AML-193 (cell line): ENCODE data around the gene INSIG1.

Experiments
- DNase-seq, 2 experiments: peaks; one replicate each; lab custom pipeline; 2025; lab: John Stamatoyannopoulos, UW

INSIG1 gene

DNA sequence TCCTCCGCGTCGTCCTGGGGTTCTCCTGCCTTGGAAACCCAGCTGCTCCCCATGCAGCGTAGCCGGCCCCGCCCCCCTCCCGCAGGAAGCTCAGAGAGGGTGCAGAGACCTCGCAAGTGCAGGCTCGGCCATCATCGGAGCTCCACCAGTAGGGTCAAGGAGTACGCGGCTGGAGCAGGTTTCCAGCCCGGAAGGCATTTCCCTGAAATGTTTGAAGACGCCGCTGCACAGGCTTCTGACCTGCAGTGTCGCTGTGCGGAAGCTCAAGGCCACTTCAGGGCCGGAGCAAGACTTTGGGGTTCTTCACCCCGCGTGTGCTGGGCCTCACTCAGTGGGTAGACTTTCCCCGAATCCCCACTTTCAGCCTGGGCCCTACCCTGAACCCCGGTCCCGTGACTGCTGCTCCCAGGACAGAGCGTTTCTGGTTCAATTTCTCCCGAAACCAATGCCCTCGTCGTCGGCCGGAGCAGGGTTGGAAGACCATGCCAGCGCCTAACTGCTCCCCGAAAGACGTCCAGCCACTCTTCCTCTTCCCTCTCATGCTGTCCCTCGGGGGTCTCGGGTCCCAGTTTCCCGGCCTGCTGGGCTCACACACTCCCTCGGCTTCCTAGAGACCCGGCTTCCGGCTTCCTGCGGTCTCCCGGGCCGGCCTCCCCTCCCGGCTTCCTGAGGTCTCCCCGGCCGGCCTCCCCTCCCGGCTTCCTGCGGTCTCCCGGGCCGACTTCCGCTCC, 52.1 kb downstream of the INSIG1 start:
- DNase-seq: no peak

DNA sequence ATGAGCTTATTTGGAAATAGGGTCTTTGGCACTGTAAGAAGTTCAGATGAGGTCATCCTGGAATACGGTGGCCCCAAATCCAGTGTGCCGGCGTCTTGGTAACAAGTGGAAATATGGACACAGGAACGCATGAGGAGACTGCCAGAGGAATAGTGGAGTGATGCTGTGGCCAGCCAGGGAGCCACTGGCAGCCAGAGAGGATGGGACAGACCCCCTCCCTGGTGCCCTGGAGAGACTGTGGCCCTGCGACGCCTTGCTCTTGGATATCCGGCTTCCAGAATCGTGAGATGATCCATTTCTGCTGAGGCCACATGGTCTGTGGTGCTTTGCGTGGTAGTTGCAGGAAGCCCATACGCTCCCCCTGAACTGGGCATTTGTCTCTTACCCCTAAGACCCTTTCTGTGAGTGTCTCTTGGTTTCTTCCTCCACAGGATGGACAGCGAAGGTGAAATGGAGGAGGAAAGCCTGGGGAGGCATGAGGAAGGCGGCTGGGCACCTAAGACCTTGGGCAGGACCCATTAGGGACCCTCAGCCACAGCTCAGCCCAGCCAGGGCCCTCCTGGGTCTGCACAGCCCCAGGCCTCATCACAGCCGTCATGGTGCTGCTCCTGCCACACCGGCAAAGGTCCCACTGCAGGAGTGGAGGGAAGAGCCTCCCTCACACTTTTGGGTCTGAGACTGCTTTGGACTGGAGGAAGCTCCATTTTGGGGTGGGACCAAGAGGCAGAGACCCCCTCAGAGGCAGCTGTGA, 53.6 kb downstream of the INSIG1 start:
- no peak for DNase-seq

DNA sequence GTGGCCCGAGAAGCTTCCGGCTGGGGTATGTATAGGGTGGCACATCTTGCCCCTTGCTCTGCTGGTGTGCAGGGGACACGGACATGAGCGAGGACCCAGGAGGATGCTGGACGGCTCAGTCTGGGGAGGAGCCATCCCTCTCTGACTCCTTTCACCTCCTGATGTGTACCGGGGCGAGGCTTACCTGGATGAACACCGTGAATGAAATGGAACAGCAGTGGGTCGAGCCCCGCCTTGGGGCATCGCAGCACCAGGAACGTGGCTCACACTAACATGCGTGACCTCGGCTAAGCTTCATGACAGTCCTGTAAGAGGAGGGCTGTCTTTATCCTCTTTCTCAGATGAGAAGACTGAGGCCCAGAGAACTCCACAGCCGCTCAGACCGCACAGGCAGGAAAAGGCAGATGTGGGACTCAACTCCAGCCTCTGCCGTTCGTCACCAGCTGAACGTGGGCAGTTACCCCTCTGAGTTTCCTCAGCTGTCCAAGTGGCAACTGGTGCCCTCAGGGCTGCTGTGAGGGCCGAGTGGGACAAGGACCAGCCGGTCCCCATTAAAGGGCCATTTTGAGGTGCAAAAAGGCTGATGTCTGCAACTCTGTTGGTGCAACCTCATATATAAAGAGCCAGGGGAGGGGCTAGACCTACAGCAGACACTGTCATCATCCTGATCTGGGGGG, 54.5 kb downstream of the INSIG1 start:
- DNase-seq: no peak

DNA sequence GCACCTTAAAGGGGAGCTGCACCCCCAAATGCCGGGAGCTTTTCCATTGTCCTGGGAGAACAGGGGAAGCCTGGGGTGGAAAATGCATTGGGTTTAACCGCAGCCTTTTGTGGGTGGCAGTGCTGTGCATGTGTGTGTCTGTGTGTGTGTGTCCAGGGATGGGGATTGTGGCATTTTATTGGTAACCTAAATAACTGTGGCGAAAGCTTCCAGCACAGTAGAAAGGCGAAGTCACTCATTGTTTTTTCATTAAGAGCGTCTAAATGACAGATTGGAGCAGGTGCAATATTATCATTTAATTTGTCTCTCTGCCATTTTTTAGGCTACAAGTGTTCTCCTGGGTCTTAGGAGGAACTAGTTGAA, 55.1 kb downstream of the INSIG1 start:
- no peak for DNase-seq

DNA sequence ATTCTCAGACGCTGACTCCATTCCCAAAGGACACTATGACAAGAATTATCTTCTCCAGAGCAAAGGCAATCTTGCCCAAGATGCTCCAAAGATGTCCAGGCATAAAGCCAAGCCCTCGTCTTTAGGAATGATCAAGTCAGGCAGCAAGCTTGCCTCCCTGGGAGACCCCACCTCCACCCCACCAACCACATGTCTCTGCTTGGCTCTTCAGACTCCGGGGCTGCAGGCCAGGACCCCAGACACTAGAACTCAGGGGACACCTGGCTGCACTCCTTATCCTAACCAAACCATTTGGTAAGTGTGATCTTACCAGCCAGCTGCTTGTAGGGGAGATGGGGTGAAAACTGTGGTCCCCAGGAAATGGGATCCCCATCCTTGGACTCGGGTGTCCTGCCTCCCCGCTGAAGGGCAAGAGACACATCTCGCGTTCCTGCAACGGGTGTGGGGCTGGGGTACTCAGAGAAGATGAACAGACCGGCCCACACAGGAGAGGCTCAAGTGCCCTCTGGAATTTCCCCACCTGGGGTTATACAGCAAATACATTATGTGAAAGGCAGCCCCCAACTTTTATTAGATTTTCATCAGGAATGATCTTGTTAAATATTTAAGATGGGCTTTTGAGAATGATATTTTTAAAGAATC, 55.7 kb downstream of the INSIG1 start:
- no peak for DNase-seq

GRCh38 chr7:155354371-155355048, 56.8 kb downstream of the INSIG1 start:
- DNase-seq: no peak

- no peak for DNase-seq
Measured at GRCh38 chr7:155355176-155355575, 57.5 kb downstream of the INSIG1 start.

DNA sequence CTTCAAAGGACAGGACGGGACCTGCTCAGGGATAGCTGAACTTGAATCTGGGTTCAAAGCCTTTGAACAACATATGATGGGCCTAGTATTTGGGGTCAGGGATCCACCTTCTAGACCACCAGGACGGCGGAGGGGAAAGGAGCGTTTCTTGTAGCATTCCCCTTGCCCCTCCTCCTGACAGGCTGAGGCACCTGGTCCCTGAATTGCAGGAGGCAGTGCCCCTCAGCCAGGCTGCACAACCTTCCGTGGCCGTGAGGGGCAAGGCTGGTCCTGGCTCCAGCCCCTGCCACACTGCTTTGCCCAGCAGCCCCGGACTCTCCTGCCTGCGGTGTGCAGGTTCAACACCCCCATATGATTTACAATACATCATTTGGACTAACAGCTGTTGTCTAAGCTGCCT, 58.1 kb downstream of the INSIG1 start:
- DNase-seq: no peak

GRCh38 chr7:155356323-155357105, 58.8 kb downstream of the INSIG1 start:
- DNase-seq: peak; percentile 15 to 33

- DNase-seq: peak; percentile 97 to 98
Measured at GRCh38 chr7:155357573-155358041, 59.9 kb downstream of the INSIG1 start.

DNA sequence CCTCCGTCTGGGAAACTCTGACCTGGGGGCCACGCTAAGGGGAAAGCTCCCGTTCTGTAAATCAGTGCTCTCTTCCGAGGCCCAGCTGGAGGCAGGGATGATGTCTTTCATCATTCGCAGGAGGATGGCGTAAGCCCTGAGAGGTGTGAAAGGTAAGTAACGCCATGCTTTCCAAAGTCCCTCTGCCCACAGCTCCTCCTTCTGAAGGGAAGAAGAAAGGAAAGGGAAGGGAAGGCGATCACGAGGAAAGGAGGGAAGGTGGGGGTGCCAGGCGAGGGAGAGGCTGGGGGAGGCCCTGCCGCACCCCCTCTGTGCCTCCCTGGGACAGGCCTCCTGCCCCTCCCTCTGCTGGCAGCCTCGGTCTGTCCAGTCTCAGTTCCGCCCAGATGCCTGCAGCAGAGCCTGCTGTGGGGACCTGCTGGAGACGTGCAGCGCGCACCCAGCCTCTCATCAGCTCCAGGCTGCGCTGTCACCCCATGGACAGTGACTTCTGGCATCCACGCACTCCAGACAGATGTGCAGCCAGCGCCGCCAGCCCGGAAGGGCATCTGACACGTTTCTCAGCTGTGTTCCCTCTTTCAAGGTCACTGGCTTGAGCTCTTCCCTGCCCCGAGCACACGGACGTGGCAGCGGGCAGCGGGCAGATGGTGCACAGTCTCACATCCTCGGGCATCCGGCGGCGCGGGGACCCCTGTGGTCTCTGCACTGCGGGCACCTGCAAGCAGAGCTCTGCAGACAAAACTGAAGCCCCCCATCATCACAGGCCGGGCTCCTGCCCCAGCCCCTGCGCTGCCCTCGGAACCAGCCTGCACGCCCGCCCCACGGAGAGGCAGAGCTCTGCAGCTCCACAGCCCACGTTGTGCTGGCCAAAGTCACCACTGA, 60.6 kb downstream of the INSIG1 start:
- peak; percentile 65 to 67 for DNase-seq

DNA sequence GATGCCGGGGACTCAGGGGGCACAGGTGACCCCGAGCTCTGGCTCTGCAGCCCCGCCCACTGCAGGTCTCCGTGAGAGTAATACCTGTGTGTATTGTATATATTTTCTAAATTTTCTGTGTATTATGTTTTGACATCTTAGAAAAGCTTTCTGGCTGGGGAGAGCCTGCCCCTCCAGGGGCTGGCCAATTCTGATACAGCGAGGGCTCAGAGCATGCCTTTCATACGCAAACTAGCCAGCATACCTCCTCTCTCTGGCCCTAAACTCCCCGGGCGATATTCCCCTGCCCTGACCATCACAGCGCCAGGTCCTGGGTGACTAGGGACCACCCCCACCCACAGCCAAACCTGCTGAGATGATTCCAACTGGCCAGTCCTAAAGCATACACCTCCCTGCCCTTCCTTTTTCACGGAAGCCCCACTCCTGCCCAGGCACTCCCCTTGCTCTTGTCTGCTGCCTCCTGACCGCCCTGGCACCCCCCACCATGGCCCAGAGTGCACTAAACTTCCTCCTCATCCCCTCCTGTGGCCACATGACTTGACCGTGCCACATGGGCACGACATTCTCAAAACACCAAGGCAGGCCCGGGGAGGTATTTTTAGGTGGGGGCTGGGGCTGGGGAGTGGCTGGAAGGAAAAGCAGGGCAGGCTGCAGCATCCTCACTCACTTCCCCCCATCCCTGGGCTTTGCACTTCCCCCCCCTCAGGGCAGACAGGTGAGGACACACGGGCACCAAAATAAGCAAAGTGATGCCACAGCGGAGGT, 61.5 kb downstream of the INSIG1 start:
- DNase-seq: peak; percentile 3 to 16
